ENCODE data around the gene CHCHD3.

The CHCHD3 gene

GRCh38 chr7:132838313-132838712, 243.6 kb downstream of the CHCHD3 start:
- TF ChIP-seq CTCF (IDR thresholded peaks at IDR 0.05; ENCODE audit: extremely low read depth, insufficient read depth, missing control alignments): no peak
- in situ Hi-C loops (cut with MboI; ENCODE audit: low pct_unique_long_range_greater_than_20kb, low sequenced_read_pairs, unreplicated experiment): no loop called here
- no peak for DNase-seq (ENCODE audit: low spot score)

- in situ Hi-C loops (cut with MboI; ENCODE audit: low pct_unique_long_range_greater_than_20kb, low sequenced_read_pairs, unreplicated experiment): no loop called here
- TF ChIP-seq CTCF (IDR thresholded peaks at IDR 0.05; ENCODE audit: extremely low read depth, insufficient read depth, missing control alignments): no peak
- DNase-seq (ENCODE audit: low spot score): no peak
Measured at GRCh38 chr7:132837529-132837928, 244.4 kb downstream of the CHCHD3 start.

GRCh38 chr7:132836746-132837145, 245.1 kb downstream of the CHCHD3 start:
- TF ChIP-seq CTCF (IDR thresholded peaks at IDR 0.05; ENCODE audit: extremely low read depth, insufficient read depth, missing control alignments): no peak
- no peak for DNase-seq (ENCODE audit: low spot score)
- in situ Hi-C loops (cut with MboI; ENCODE audit: low pct_unique_long_range_greater_than_20kb, low sequenced_read_pairs, unreplicated experiment): no loop called here

- TF ChIP-seq CTCF (IDR thresholded peaks at IDR 0.05; ENCODE audit: extremely low read depth, insufficient read depth, missing control alignments): no peak
- in situ Hi-C loops (cut with MboI; ENCODE audit: low pct_unique_long_range_greater_than_20kb, low sequenced_read_pairs, unreplicated experiment): no loop called here
- DNase-seq (ENCODE audit: low spot score): no peak
Measured at GRCh38 chr7:132830941-132831340, 250.9 kb downstream of the CHCHD3 start.

- no peak for DNase-seq (ENCODE audit: low spot score)
- TF ChIP-seq CTCF (IDR thresholded peaks at IDR 0.05; ENCODE audit: extremely low read depth, insufficient read depth, missing control alignments): no peak
- in situ Hi-C loops (cut with MboI; ENCODE audit: low pct_unique_long_range_greater_than_20kb, low sequenced_read_pairs, unreplicated experiment): no loop called here
Measured at GRCh38 chr7:132828502-132828901, 253.4 kb downstream of the CHCHD3 start.

- in situ Hi-C loops (cut with MboI; ENCODE audit: low pct_unique_long_range_greater_than_20kb, low sequenced_read_pairs, unreplicated experiment): no loop called here
- DNase-seq (ENCODE audit: low spot score): no peak
- TF ChIP-seq CTCF (IDR thresholded peaks at IDR 0.05; ENCODE audit: extremely low read depth, insufficient read depth, missing control alignments): no peak
Measured at GRCh38 chr7:132825932-132826835, 255.7 kb downstream of the CHCHD3 start.

Data from GM13977 (cell line).